ENCODE results near the gene SNCB.

- TF ChIP-seq CTCF (conservative IDR thresholded peaks at IDR 0.05) (no peak), ZFX (IDR thresholded peaks at IDR 0.05) (no peak)
Observed at GRCh38 chr5:176597417-176598389, 32.6 kb downstream of the SNCB start.
